GM19395 (cell line): ENCODE data around the gene CEBPG.

ENCODE experiments used
- ATAC-seq: cut with Tn5 transposase; IDR thresholded peaks from one replicate; pipeline ENCODE4 v1.9.1; 2021; ENCODE audit warnings: mild to moderate bottlenecking, moderate library complexity; ENCODE audit not compliant: unreplicated experiment

The CEBPG gene

DNA sequence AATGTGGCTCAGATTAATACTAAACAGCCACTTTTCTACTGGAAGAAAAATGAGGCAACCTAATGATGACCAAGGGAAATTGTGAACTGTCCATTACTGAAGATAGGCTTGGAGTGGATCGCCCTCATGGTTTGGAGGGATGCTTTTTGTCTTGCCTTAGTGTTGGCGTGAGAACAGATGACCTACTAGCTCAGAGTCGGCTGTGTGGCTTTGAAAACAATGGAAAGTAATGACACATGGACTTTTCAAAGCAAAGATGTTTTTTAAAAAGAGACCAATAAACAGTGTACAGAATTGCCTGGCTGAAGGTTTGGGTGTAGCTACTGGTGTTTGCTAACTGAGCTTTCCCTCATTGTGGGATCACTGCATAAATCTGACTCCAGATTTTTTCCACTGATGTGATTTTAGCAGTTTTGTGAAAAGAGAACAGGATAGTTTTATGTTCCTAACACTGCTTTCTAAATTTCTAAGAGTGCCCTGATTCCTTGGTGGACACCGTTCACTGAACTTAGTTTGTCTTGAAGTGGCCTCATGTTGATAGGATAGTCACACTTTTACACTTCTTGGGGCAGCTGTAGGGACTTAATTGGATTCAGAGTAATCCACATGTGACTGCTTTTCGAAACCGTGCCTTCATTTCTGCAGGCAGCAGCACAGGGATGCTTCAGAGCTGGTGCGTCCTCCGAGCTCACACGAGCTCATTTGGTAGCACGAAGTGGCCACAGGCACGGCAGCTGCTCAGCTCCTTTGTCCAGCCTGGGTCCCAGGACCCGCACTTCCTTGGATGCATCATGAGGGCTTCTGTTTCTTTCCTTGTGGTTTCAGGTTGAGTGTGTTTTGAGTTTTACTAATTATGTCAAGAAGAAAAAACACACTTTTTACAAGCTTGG, 4.3 kb downstream of the CEBPG start:
- no peak for ATAC-seq

DNA sequence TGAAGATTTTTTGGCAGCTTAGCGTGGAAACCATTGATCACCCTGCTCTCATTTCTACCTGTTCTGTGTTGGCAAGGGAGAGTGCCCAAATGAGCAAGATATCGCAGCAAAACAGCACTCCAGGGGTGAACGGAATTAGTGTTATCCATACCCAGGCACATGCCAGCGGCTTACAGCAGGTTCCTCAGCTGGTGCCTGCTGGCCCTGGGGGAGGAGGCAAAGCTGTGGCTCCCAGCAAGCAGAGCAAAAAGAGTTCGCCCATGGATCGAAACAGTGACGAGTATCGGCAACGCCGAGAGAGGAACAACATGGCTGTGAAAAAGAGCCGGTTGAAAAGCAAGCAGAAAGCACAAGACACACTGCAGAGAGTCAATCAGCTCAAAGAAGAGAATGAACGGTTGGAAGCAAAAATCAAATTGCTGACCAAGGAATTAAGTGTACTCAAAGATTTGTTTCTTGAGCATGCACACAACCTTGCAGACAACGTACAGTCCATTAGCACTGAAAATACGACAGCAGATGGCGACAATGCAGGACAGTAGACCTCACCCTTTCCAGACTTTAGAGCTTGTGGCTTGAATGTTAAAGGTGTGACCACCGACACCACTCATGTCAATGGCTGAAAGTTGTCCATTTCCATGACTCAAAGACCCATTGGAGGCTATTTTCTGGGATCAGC, 5.8 kb downstream of the CEBPG start:
- no peak for ATAC-seq

DNA sequence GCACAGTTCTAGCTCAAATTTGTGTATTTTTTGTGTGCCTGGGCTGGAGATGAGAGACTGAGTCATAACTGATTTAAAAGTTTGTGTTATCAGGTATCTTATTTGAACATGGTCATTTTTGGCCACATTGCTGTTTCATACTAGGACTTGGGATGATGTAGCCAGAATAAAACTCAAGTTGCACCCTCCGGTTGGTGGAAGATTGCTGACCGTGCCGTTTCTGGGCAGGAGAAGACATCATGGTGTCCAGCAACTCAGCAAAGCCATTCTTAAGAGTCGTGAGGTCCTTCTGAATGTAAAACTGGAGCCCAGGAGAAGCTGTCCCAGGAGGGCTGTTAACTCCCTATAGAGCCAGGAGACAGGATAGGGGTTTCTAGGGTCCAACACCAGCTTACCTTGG, 7.6 kb downstream of the CEBPG start:
- ATAC-seq, result no peak

DNA sequence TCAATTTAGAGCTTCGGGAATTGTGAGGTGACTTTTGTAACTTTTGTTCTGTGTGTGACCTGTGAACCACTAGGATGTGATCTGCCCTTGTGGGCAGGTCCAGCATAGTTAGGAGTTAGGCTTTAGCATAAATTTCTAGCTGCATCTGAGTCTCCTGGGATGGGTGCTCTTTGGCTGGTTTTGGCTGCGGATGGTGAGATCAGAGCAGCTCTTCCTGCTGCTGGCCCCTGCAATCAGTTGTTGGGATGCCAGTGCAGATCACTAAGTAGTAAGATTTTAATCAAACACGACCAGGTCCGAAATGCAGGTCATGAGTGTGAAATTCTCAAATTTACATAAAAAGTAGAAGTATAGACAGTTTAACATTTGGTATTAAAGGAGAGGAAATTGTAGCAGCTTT, 8.5 kb downstream of the CEBPG start:
- no peak for ATAC-seq

DNA sequence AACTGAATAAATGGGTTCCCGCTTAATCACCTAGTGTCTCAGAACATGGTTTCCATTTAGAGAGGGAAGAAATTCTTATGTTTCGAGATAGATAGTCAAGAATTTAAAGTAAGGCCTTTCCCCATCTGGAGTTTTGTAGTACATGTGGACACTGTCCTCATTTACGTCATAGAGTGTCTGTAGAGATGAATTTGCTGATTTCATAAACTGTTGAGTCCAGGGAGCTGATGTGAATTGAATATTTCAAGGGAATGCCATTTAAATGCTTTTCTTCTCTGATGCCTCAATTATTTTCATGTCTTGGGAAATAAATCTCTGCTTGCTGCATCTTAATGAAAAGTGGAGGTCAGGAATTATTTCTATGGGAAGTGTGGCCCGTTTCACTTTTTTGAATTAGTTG, 9.5 kb downstream of the CEBPG start:
- no peak for ATAC-seq

DNA sequence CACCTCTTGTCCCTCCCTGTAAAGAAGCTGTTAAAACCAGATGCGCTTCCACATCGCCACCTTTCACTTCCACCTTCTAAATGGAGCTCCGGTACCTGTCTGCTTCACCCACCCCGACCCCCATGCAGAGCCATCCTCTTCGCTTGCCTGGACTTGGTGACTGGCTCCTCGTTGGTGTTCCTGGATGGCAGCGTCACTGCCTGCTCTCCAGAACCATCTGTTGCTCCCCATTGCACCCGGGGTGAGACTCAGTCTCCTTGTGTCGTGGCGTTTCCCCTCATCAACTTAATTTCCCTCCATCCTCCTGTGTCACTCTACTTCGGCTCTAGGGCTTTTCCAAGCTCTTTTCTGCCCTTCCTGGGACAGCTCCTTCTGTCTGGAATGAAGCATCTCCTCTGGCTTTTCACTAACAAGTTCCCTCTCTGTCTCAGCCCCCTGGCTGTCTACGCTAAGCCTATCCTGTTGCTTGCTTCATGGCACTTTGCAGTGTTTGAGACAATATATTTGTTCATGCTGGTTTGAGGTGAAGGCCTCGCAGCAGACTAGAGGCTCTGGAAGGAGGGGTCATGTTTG, 10.3 kb downstream of the CEBPG start:
- no peak for ATAC-seq

DNA sequence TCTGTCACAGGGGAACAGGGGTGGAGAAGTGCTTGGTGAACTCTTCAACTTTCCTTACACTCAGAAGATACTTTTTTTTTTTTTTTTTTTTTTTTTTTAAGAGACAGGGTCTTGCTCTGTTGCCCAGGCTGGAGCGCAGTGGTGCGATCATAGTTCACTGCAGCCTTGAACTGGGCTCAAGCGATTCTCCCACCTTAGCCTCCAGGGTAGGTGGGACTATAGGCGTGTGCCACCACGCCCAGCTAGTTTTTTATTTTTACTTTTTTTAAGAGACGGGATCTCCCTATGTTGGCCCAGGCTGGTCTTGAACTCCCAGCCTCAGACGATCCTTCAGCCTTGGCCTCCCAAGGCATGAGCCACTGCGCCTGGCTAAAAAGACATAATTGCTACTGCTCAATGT, 11.5 kb downstream of the CEBPG start:
- ATAC-seq, result no peak

DNA sequence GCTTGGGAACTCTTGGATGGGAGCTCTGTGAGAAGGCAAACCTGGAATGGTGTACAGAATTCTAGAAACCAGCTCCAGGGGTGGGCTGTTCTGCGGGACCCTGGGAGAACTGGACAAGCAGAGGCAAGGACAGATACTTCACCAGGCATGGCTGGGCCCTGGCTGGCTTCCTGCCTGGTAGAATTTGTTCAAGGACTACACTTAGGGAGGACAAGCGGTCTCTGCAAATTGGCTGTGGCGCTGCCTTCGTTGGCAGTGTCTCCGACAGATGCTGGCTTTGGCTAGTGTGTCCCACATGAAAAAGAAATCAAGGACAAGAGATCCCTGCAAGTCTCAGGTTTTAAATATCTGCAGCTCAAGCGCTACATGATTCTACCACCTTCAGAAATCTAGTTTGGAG, 12.4 kb downstream of the CEBPG start:
- no peak for ATAC-seq

DNA sequence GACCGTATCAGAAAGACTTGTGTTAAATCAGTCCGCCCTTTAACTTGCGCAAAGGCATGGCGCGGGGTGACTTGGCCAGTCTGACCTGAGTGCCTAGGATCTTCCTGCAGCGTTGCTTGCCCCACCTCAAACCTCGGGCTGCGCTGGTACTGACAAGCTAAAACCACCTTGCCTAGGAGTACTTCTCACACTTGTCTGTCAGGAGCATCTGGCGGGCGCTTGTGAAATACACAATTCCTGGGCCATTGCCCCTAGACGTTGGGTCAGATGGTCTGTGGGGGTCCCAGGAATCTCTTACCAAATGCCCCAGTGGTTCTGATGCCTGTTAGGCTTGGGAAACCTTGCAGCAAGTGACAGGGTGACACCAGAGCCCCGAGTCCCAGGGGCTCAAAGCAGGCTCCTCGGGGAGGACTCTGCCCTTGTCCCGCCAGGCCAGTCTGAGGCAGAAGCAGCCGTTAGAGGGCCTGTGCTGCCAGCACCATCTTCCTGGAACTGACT, 12.9 kb downstream of the CEBPG start:
- no peak for ATAC-seq

DNA sequence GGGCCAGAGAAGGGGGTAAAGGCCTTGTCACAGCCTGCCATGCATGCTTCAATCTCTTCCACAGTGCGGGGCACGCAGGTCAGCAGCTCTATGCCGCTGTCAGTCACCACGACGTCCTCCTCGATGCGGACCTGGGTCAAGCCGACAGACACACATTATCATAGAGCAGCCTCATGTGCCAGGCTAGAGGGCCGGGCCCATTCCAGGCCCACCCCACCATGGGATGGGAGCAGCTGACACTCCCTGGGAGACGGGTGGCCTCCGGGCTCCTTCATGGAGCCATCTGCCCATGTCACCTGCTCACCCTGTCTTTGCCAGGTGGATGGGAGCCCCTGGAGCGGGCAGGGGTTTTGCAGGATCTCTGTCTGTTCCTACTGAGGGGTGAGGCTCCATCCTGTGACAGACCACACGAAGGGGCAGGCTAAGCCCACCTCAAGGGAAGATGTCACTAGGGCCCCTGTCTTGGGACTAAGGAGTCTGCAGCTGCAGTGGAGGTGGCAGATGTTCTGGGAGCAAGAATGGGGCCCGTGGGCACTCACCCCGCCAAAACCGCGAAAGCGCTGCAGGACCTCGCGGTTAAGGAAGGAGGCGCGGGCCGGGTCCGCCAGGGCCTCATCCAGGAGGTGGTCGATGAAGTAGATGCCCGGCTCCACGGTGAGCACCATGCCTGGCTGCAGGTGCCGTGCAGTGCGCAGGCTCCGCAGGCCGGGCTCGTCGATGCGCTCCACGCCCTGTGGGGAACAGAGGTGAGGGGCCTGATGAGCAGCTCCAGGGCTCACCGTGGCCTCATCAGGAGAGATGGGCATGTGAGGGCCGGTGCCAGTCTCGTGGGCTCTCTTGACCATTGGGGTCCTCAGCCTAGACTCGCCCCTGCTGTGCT, 14.1 kb downstream of the CEBPG start:
- no peak for ATAC-seq

DNA sequence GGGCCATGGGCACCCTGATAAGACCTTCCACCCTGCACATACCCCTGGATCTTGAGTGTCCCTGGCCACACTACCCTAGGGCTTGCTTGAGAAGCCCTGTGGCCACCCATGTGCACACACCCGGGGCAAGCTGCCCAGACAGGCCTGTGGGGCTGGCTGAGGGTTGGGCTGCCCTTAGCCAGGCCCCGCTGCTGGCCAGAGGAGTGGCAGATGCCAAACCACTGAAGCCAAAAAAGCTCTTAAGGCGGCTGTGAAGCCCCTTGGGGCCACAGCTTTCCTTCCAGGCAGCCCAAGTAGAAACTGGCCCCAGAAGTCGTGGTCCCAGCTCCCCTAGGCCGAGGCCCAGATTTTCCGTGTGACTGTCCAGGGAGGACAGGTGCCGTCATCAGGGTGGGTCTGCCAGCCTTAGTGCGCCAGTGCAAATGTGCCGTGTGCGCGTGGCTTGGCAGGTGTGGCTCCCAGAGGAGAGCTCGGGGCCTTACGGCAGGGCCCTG, 14.8 kb downstream of the CEBPG start:
- ATAC-seq, result no peak

DNA sequence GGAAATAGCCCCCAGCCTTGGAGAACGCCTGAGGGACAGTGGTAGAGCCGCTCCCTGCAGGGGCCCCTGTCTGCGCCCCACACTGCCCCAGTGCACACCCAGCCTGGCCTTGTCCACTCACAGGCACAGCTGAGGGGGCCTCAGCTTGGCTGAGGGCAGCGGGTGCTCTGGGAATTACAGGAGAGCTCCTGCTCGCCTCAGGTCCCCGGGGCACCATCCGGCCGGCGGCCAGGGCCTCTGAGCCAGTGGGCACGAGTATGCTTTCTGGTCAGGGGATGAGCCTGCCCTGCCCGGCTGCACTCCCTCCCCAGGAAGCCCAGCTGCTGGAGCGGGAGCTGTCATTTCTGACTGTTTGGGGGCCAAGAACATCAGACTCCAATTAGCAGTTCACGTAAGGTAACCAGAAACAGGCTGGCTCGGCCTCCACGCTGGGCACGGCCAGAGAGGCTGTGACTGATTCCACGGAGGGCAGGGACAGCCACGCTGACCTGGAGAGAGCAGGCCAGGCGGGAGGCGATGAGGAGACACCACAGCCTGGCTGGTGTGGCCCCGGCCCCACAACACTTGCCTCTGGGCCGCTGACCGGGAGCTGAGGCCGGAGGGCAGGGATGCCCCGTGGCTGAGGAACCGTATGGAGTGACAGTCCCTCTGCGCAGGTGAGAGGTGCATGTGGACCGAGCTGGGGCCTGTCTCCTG, 15.4 kb downstream of the CEBPG start:
- no peak for ATAC-seq

DNA sequence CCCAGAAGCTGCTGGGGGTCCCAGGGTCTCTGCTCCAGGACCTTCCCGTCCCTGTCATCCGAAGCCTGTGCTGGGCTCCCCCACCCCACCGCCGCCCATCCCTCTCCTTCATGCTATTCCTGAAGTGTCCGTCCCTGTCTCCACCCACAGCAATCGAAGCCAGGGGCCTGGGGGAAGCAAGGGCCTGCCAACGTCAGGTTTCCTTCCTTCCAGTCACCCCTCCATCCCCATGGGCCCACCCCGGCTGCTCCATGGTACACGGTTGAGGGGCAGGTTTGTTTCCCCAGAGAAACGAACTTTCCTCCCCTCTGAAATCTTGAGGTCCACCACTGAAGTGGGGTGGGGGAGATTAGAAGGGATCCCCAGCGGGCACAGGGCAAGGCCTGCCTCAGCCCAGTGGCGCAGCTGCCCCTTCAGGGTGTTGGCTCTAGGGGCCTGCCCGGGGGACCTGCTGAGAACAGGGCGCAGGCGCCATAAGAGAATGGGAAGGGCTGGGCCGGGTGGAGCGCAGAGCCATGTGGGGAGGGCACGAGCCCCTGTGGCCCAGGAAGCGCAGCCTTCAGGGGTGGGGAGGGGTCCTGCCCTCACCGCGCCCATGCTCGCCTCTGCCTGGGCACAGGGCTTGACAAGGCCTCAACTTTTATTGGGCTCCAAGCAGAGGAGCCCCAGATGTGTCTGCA, 16.1 kb downstream of the CEBPG start:
- ATAC-seq, result no peak

DNA sequence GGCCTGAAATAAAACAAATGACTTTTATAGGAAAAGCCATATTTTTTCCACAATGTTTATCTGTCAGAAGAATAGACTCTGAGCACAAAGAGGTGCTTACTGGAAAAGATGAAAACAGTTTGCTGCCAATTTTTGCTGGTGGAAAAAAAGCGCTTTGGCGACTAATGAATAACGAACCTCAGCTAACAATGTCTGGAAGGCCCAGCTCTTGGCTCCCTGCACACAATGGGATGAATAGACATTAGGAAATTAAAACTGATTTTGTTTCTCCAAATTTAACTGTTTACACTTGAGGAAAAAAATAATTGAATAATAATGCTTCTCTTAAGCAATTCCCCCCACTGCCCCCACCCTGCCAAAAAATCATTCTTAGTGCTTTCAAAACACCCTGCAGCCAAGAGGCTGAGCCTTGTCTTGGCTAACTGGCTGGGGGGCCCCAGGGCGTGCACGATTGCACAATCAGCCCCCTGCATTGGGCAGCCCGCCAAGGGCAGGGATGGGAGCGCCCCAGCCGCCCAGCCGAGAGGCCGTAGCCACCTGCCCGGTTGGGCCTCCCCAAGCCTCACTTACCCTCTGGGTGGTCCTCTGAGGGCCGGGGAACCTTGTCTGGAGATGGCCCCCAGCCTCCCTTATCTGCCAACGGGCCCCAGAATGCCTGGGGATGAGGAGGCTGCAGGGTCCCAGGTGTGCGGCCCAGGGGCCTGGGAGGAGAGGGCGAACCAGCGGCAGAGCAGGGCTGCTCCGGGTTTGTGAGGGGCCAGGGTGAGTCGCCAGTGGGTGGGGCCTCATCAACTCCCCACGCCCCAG, 16.8 kb downstream of the CEBPG start:
- no peak for ATAC-seq

DNA sequence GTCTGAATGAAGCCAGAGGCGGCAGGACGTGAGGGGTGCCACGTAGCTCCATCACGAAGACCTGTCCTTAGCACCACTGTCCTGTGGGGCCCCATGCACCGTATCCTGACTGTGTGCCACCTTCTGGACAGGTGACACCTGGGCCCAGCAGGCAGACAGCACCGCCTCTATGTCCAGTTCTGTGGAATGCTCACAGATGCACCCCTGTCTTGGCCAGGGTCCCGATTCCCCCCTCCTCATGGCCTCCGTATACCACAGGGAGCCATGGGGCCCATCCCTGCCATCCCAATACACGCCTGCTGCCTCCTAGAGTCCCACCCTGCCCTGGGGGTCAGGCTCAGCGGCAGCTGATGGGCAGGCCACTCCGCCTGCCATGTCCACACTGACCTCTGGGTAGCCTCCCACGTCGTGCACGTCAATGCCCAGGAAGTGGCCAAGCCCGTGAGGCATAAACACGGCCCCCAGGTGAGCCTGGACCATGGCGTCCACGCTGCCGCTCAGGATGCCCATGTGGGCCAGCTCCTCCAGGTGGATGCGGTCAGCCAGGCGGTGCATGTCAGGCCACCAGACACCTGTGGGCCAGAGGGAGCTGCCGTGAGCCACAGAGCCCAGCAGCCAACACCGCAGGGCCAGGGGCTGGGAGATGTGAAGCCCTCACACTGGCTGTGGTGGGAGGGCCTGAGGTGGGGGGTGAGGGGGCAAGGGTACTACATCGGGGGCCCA, 17.6 kb downstream of the CEBPG start:
- ATAC-seq, result no peak

DNA sequence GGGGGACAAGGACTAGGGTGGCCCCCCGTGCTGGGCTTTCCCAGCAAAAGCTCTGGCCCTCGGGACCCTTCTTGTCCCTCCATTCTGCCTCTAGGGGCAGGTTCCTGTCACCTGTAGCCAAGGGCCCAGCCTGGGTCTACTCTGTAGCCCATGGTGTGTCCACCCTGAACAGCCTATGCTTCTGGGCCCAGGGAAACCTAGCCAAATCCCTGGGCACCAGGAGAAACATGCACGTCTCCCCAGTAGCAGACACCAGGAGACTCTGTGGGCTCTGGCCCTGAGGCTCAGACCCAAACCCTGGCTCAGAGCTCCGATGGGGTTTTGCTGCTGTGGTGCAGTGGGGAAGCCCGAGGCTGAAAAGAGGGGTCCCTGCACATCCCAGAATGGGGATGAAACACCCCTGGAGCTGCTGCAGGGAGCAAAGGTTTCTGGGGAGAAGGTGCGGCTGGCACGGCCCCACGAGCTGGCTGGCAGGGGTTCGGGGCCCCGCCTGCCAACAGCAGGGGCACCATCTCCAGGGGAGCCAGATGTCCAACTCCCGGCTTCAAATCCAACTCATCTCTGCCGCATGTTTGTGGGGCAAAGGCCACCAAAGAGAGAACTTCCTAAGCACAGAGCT, 18.2 kb downstream of the CEBPG start:
- no peak for ATAC-seq
